Right ventricle myocardium superior (tissue), 1 donor: ENCODE results near the gene NUDT4B. TPM values are rescaled to one million over a fixed set of nuclear protein-coding genes. Genes with fewer than 3 reads are reported as not detected.
A peak's percentile ranks its signal among the peaks of the same experiment; 100 is the strongest.
"Not testable (repeated sequence)": the region's sequence is repeated elsewhere in the genome, so short reads cannot be mapped to it uniquely, and the experiment has no call there.

ENCODE experiments used
- ATAC-seq: fragments of 200-7000 bp; cut with Tn5 transposase; one replicate; pipeline ENCODE4 v1.9.1; 2020; ENCODE audit warnings: mild to moderate bottlenecking; ENCODE audit not compliant: poor library complexity
- DNase-seq: peaks from one replicate; pipeline ENCODE4 v3.0.0-alpha.2; 2020
- intact Hi-C: fragments of 100-400 bp; cut with DNase I; formaldehyde crosslinking; loops from one replicate; pipeline ENCODE4 v1.11.2; 2022
- long read RNA-seq: library from polyadenylated mRNA; unstranded; transcript quantifications from one replicate; pipeline ENCODE4 v2.0.0, GENCODE V29; 2021
- total RNA-seq: library from RNA; stranded (reverse); fragmentation: NEBNext Ultra II Directional; extraction: Animal tissue kit (Norgen Biotek cat#: 25700); gene quantifications from one replicate; pipeline ENCODE4 v1.2.1, GENCODE V29; 2021
- donor health status: DM: no; HTN: yes; CAD: no; lungs with severe emphysema.

NUDT4B gene
- 0.38 TPM for total RNA-seq
- long read RNA-seq, partial matches to known transcripts: 0 of 3 reads
- long read RNA-seq, other reads (novel, unspliced or antisense): 1 of 3 reads

- DNase-seq, intact Hi-C loops: not testable (repeated sequence)
- ATAC-seq: peak; percentile 77
Measured at GRCh38 chr1:148748563-148749334, at the start of gene NUDT4B. Gene NUDT4B, plus strand, starts transcription at chr1:148748774. Its CDS starts 179 bp downstream, at chr1:148748953.

- intact Hi-C loops, ATAC-seq, DNase-seq: not testable (repeated sequence)
Measured at GRCh38 chr1:148699357-148699756, 49.2 kb upstream of the NUDT4B start.

- DNase-seq, ATAC-seq, intact Hi-C loops: not testable (repeated sequence)
Measured at GRCh38 chr1:148702242-148702641, 46.3 kb upstream of the NUDT4B start.

- ATAC-seq, intact Hi-C loops, DNase-seq: not testable (repeated sequence)
Measured at GRCh38 chr1:148703973-148704591, 44.5 kb upstream of the NUDT4B start.

- ATAC-seq, DNase-seq, intact Hi-C loops: not testable (repeated sequence)
Measured at GRCh38 chr1:148705316-148705948, 43.1 kb upstream of the NUDT4B start.

GRCh38 chr1:148708779-148709333 lies 39.7 kb upstream of the NUDT4B start:
- intact Hi-C loops: not testable (repeated sequence)

GRCh38 chr1:148710772-148711523 lies 37.6 kb upstream of the NUDT4B start:
- intact Hi-C loops, DNase-seq, ATAC-seq: not testable (repeated sequence)

More at GRCh38 chr1:148708779-148709333, 39.7 kb upstream of the NUDT4B start:
- not testable (repeated sequence) for ATAC-seq, DNase-seq

GRCh38 chr1:148712353-148712752 lies 36.2 kb upstream of the NUDT4B start:
- ATAC-seq: peak; percentile 61
- intact Hi-C loops, DNase-seq: not testable (repeated sequence)

GRCh38 chr1:148715518-148715917 lies 33.1 kb upstream of the NUDT4B start:
- intact Hi-C loops, DNase-seq: not testable (repeated sequence)
- peak; percentile 46 for ATAC-seq

GRCh38 chr1:148716966-148717520 lies 31.5 kb upstream of the NUDT4B start:
- DNase-seq, intact Hi-C loops, ATAC-seq: not testable (repeated sequence)

- DNase-seq, ATAC-seq, intact Hi-C loops: not testable (repeated sequence)
Measured at GRCh38 chr1:148720918-148721317, 27.7 kb upstream of the NUDT4B start.

GRCh38 chr1:148722758-148723157 lies 25.8 kb upstream of the NUDT4B start:
- DNase-seq, intact Hi-C loops, ATAC-seq: not testable (repeated sequence)

- ATAC-seq, intact Hi-C loops, DNase-seq: not testable (repeated sequence)
Measured at GRCh38 chr1:148723515-148723914, 25.1 kb upstream of the NUDT4B start.

GRCh38 chr1:148724872-148725271 lies 23.7 kb upstream of the NUDT4B start:
- DNase-seq, intact Hi-C loops, ATAC-seq: not testable (repeated sequence)

GRCh38 chr1:148727862-148728261 lies 20.7 kb upstream of the NUDT4B start:
- intact Hi-C loops, DNase-seq, ATAC-seq: not testable (repeated sequence)

GRCh38 chr1:148729128-148729527 lies 19.4 kb upstream of the NUDT4B start:
- DNase-seq, intact Hi-C loops: not testable (repeated sequence)
- ATAC-seq: peak; percentile 82

- DNase-seq, intact Hi-C loops: not testable (repeated sequence)
- ATAC-seq: peak; percentile 17
Measured at GRCh38 chr1:148729541-148729940, 19.0 kb upstream of the NUDT4B start.
